ENCODE data around the gene CCDC74B. TPM values are rescaled to one million over a fixed set of nuclear protein-coding genes. Genes with fewer than 3 reads are reported as not detected.
"Not testable (repeated sequence)": the region's sequence is repeated elsewhere in the genome, so short reads cannot be mapped to it uniquely, and the experiment has no call there.

Gene CCDC74B
- total RNA-seq, 2 donors from 2014 or later, result 21.7 to 31.2 TPM

GRCh38 chr2:130154773-130155765 lies 10.2 kb upstream of the CCDC74B start:
- Histone ChIP-seq H3K4me1 (replicated peaks) (no peaks in the 10 kb centered on the region), H3K27me3 (replicated peaks; ENCODE audit: insufficient read depth) (no peaks in the 10 kb centered on the region), H3K4me3 (no peak overlapping the region), H3K9me3 (no peaks in the 10 kb centered on the region), H3K36me3 (no peaks in the 10 kb centered on the region), H3K27ac (no peak overlapping the region)
- intact Hi-C loops (cut with DNase I), result no loop called here
- TF ChIP-seq POLR2A (IDR thresholded peaks at IDR 0.05) (no peak), POLR2AphosphoS5 (IDR thresholded peaks at IDR 0.05) (no peak)
- no peak for DNase-seq (ENCODE audit: low spot score)
- WGBS, result 93% methylated on average over 27 of the region's 29 CpGs

- 93% methylated on average over 8 of the region's 8 CpGs for WGBS
- intact Hi-C loops (cut with DNase I); H3K36me3 ChIP-seq: not testable (repeated sequence)
These were observed 9.5 kb upstream of the CCDC74B start for GRCh38 chr2:130154423-130154770.

GRCh38 chr2:130153721-130154422 lies 9.0 kb upstream of the CCDC74B start:
- H3K27ac ChIP-seq; H3K4me1 ChIP-seq (replicated peaks); intact Hi-C loops (cut with DNase I); H3K36me3 ChIP-seq; H3K9me3 ChIP-seq; H3K27me3 ChIP-seq (replicated peaks; ENCODE audit: insufficient read depth); H3K4me3 ChIP-seq; DNase-seq (ENCODE audit: low spot score): not testable (repeated sequence)
- WGBS, result 92% methylated on average over 18 of the region's 23 CpGs

More at GRCh38 chr2:130154423-130154770, 9.5 kb upstream of the CCDC74B start:
- H3K4me3 ChIP-seq; H3K9me3 ChIP-seq; H3K4me1 ChIP-seq (replicated peaks); H3K27ac ChIP-seq; DNase-seq (ENCODE audit: low spot score); H3K27me3 ChIP-seq (replicated peaks; ENCODE audit: insufficient read depth): not testable (repeated sequence)

GRCh38 chr2:130152816-130153595 lies 8.1 kb upstream of the CCDC74B start:
- H3K4me3 ChIP-seq, result no peak overlapping the region
- DNase-seq (ENCODE audit: low spot score), result no peak
- H3K27ac ChIP-seq, result no peak overlapping the region
- no peaks in the 10 kb centered on the region for H3K27me3 ChIP-seq (replicated peaks; ENCODE audit: insufficient read depth)
- no peaks in the 10 kb centered on the region for H3K36me3 ChIP-seq
- 90% methylated on average over 19 of the region's 25 CpGs for WGBS
- intact Hi-C loops (cut with DNase I), result no loop called here
- H3K4me1 ChIP-seq (replicated peaks), result no peaks in the 10 kb centered on the region
- H3K9me3 ChIP-seq, result no peaks in the 10 kb centered on the region
- TF ChIP-seq POLR2AphosphoS5 (IDR thresholded peaks at IDR 0.05) (no peak), CTCF (IDR thresholded peaks at IDR 0.05) (no peak), POLR2A (IDR thresholded peaks at IDR 0.05) (no peak)

- 99% methylated on average over 19 of the region's 27 CpGs for WGBS
- not testable (repeated sequence) for H3K4me1 ChIP-seq (replicated peaks); H3K36me3 ChIP-seq
These were observed 7.4 kb upstream of the CCDC74B start for GRCh38 chr2:130152136-130152815.

GRCh38 chr2:130151145-130151512 lies 6.2 kb upstream of the CCDC74B start:
- 69% methylated on average over 5 of the region's 5 CpGs for WGBS
- H3K9me3 ChIP-seq; H3K27ac ChIP-seq; H3K4me1 ChIP-seq (replicated peaks); DNase-seq (ENCODE audit: low spot score); H3K36me3 ChIP-seq; H3K27me3 ChIP-seq (replicated peaks; ENCODE audit: insufficient read depth); H3K4me3 ChIP-seq; intact Hi-C loops (cut with DNase I): not testable (repeated sequence)

More at GRCh38 chr2:130152136-130152815, 7.4 kb upstream of the CCDC74B start:
- H3K9me3 ChIP-seq; H3K27ac ChIP-seq; H3K27me3 ChIP-seq (replicated peaks; ENCODE audit: insufficient read depth); DNase-seq (ENCODE audit: low spot score); H3K4me3 ChIP-seq; intact Hi-C loops (cut with DNase I): not testable (repeated sequence)
